GM12892 (cell line): ENCODE measurements around the gene PRPF19.

ENCODE experiments used
- POLR2A ChIP-seq: IDR thresholded peaks from 2 replicates; pipeline ENCODE4 v1.6.1; 2011; ENCODE audit warnings: low read depth, low read length, control low read depth
- POLR2AphosphoS5 ChIP-seq: IDR thresholded peaks from 2 replicates; pipeline ENCODE4 v1.6.1; 2011; ENCODE audit warnings: low read depth, low read length, control low read depth
- TAF1 ChIP-seq: IDR thresholded peaks from 2 replicates; pipeline ENCODE4 v1.6.1; 2011; ENCODE audit warnings: low read depth, mild to moderate bottlenecking, control low read depth, low read length, borderline replicate concordance

DNA sequence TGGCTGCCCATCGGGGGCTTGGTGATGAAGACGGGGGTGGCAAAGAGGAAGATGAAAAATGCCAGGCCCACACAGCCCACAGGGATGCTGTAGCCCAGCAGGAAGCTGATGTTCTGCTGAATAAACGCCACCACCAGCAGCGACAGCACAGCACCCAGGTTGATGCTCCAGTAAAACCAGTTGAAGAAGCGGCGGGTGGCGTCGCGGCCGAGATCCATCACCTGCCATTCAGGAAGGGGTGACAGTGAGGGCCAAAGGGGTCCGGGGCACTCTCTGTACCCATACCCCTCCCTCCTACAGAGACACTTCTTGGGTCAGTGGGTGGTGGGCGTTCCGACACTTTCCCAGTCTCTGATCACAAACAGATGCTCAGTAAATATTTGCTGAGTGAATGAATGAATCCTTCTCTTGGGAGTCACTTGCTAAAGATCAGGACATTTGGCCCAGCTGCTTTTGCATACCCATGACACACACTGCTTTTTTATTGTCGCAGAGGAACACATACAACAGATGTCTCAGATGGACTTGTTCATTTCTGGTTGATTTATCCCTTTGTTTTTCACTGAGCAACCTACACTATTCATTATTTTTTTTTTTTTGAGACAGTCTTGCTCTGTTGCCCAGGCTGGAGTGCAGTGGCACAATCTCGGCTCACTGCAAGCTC, 40.3 kb upstream of the PRPF19 start:
- no peak for TF ChIP-seq POLR2A
- no peak for TF ChIP-seq TAF1
- 0 out of 2 replicates have a peak, but pooled peaks have one; percentile 24 for TF ChIP-seq POLR2AphosphoS5
